ENCODE results near the gene TATDN2. TPM values are rescaled to one million over a fixed set of nuclear protein-coding genes. Genes with fewer than 3 reads are reported as not detected.
"Not testable (repeated sequence)": the region's sequence is repeated elsewhere in the genome, so short reads cannot be mapped to it uniquely, and the experiment has no call there.

The TATDN2 gene
- polyA plus RNA-seq, 4 donors = 33.9 to 34.8 (median 34.1) TPM

- DNase-seq (ENCODE audit: low read depth in 4 of 4, low spot score in 3 of 4) = no peak
These were observed 17.6 kb downstream of the TATDN2 start for GRCh38 chr3:10265833-10266232.

DNA sequence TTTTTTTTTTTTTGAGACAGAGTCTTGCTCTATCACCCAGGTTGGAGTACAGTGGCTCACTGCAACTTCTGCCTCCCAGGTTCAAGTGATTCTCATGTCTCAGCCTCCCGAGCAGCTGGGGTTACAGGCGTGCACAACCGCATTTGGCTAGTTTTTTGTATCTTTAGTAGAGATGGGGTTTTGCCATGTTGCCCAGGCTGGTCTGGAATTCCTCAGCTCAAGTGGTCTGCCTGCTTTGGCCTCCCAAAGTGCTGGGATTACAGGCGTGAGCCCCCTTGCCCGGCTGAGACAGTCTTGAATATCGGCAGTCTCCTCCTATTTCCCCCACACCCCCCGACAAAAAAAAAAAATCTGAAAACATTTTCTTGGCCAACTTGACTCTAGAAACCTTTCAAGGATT lies 18.7 kb downstream of the TATDN2 start:
- DNase-seq (ENCODE audit: low read depth in 4 of 4, low spot score in 3 of 4) = not testable (repeated sequence)

GRCh38 chr3:10268116-10268515 lies 19.9 kb downstream of the TATDN2 start:
- DNase-seq (ENCODE audit: low read depth in 4 of 4, low spot score in 3 of 4) = no peak

DNA sequence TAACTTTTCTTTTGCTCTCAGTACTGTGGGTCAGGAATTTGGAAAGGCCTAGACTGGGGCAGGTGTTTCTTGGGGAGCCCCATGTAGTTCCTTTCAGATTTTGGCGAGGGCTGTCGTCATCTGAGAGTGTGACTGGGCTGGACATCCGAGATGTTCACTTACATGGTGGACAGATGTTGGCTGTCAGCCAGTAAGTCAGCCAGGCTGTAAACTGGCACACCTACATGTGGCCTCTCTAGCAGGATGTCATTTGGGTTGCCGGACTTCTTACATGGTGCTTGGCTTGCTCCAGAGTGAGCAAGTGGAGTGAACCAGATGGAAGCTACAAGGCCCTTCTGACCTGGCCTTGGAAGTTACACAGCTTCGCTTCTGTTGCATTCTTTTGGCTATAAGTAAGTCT lies 20.7 kb downstream of the TATDN2 start:
- no peak for DNase-seq (ENCODE audit: low read depth in 4 of 4, low spot score in 3 of 4)

DNA sequence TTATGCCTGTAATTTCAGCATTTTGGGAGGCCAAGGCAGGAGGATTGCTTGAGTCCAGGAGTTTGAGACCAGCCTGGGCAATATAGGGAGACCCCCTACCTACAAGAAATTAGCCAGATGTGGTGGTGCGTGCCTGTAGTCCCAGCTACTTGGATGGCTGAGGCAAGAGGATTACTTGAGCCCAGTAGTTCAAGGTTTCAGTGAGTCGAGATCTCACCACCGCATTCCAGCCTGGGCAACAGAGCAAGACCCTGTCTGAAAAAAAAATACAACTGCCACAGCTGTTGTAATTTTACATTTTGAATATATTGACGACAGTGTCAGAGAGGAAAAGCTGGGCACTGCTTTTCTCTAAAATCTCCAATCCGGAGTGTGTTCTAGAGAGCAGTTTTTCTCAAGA lies 21.2 kb downstream of the TATDN2 start:
- no peak for DNase-seq (ENCODE audit: low read depth in 4 of 4, low spot score in 3 of 4)

- not testable (repeated sequence) for DNase-seq (ENCODE audit: low read depth in 4 of 4, low spot score in 3 of 4)
These were observed 24.2 kb downstream of the TATDN2 start for GRCh38 chr3:10272476-10272875.

DNA sequence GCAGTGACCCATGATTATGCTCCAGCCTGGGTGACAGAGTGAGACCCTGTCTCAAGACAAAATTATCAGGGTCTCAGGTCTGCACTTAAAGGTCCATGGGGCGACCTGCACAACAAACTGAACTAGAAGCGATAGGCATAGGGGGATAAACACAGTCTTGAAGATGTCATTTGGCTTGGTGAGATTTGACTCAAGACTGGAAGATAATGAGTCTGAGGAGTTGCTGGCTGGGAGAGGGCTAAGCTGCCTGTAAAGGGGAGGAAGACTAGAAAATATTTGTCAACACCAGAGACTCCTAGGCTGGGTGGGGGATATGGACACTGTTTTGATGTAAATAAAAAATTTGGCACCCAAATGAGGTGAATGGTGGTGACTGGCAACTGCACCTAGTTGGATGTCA lies 24.7 kb downstream of the TATDN2 start:
- no peak for DNase-seq (ENCODE audit: low read depth in 4 of 4, low spot score in 3 of 4)

- no peak for DNase-seq (ENCODE audit: low read depth in 4 of 4, low spot score in 3 of 4)
These were observed 25.5 kb downstream of the TATDN2 start for GRCh38 chr3:10273702-10274305.

DNA sequence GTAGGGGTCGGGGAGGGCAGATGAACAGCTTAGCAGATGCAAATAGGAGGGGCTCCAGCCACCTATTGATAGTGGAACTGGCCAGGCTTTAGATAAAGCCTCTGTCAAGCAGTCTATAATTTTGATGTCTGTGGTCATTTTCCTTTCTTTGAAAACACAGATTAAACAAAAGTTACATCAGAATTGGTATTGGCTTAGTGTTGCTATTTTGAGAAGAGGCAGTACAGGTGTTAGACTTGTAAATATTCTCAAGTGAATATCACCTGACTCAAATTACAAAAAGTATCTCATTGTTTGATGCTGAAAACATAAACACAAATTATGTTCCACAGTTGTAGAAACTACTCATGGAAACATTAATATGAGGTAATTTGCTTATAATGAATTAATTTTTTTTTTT lies 26.3 kb downstream of the TATDN2 start:
- DNase-seq (ENCODE audit: low read depth in 4 of 4, low spot score in 3 of 4) = no peak

DNA sequence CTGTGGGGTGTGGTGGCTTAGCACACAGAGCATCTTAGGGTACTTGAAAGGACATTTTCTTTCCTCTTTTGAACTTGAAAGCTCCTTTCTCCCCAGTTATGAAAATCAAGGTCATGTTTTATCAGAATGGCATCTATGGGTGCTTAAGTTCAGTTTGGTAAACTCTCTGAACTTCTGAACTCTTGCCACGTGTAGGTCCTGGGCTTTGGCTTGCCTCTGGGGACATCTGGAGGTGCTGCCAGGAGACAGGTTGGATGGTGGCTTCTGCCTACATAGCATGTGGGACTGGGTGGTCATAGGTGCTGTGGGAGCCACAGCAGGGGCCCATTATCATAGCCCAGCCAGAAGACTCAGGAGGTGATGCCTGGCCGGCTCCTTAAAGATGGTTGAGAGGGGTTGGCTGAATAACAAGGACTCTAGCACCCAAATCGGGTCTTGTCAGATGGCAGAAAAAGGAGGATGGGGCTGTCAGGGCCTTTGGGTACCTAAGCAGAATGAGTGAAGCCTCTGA lies 28.9 kb downstream of the TATDN2 start:
- no peak for DNase-seq (ENCODE audit: low read depth in 4 of 4, low spot score in 3 of 4)

GRCh38 chr3:10278501-10278900 lies 30.2 kb downstream of the TATDN2 start:
- DNase-seq (ENCODE audit: low read depth in 4 of 4, low spot score in 3 of 4) = no peak

- DNase-seq (ENCODE audit: low read depth in 4 of 4, low spot score in 3 of 4) = no peak
These were observed 31.3 kb downstream of the TATDN2 start for GRCh38 chr3:10279384-10280176.

GRCh38 chr3:10280177-10280529 lies 31.9 kb downstream of the TATDN2 start:
- DNase-seq (ENCODE audit: low read depth in 4 of 4, low spot score in 3 of 4) = no peak

- no peak for DNase-seq (ENCODE audit: low read depth in 4 of 4, low spot score in 3 of 4)
These were observed 32.3 kb downstream of the TATDN2 start for GRCh38 chr3:10280571-10280970.

DNA sequence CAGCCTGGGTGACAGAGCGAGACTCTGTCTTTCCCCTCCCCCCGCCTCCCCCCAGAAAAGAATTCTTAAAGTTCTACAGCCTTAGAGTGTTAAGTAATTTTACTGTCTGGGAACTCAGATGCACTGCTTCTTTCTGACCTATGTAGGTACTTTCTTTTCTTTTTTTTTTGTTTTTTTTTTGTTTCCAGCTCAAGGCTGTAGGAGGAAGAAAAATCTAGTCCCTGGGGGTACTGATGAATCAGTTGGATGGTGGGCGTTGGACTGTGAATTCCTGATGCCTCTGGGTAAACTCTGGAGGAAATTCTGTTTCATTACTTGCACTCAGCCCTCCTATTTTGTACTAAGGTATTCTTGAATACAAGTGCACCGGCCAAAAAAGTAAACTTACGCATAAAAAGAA lies 33.7 kb downstream of the TATDN2 start:
- DNase-seq (ENCODE audit: low read depth in 4 of 4, low spot score in 3 of 4) = no peak

- DNase-seq (ENCODE audit: low read depth in 4 of 4, low spot score in 3 of 4) = no peak
These were observed 35.4 kb downstream of the TATDN2 start for GRCh38 chr3:10283638-10284037.

- no peak for DNase-seq (ENCODE audit: low read depth in 4 of 4, low spot score in 3 of 4)
These were observed 36.2 kb downstream of the TATDN2 start for GRCh38 chr3:10284496-10284895.

DNA sequence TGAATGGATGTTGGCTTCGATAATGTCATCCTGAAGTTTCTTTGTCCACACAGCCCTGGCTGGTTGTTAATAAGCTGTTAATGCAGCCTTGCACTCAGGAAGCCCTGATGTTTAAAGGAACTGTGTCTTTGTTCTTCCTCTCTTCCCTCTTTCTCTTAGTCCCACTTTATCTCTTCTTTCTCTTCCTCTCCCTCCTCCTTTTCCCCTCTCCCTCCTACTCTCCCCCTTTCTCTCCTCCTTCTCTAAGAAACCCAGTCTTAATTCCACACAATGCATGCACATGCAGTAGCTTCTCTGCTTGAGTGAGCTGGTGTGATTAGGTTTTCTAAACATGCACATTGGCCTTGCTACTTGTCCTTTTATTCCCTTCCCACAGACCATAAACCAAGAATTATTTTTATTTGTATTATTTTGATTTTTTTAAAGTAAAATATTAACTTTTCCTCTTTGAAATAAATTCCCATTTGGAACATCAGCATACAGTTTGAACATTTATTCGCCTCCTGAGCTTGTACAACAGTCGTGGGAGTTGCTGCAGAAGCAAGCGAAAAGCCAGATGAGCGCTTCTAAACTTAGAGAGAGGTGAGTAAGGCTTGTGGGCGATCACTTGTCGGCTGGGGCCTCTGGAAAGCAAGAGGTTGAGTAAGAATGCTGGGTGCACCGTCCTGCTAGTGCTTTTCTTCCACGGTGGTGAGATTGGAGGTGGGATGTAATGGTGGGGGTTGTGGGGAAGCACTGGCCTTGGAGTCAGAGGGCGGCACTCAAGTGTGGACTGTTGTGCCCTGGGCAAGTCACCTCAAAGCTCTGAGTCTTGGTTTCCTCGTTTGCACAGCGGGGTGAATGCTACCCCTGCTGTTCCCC lies 37.2 kb downstream of the TATDN2 start:
- no peak for DNase-seq (ENCODE audit: low read depth in 4 of 4, low spot score in 3 of 4)

DNA sequence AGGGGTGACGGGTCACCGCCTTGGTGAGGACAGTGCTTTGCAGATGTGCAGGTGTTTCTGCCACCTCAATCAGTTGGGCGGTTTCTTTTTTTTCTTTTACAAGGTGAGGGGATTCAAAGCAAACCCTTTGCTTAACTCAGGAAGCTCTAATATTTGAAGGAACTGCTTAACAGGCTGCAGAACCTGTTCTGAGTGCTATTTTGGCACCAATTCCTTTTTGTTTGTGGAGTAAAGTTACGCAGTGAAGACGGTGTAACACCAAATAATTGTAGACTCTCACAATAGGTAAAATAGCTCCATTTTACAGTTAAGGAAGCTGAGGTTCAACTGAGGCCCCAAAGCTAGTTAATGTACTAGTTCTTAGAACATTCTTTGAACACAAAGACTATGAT lies 37.9 kb downstream of the TATDN2 start:
- DNase-seq (ENCODE audit: low read depth in 4 of 4, low spot score in 3 of 4) = no peak

- no peak for DNase-seq (ENCODE audit: low read depth in 4 of 4, low spot score in 3 of 4)
These were observed 38.5 kb downstream of the TATDN2 start for GRCh38 chr3:10286596-10287295.

All from right renal pelvis (tissue), 4 donors.